GM12878 (cell line): ENCODE measurements around the gene DYRK1B. TPM values are rescaled to one million over a fixed set of nuclear protein-coding genes. Genes with fewer than 3 reads are reported as not detected.

Experiments used
- CHD1 ChIP-seq: IDR thresholded peaks from 2 replicates; pipeline ENCODE4 v1.6.1; 2012; ENCODE audit warnings: low read depth, low read length, improper control_type of control experiment
- LARP7 ChIP-seq: fragments of 450-650 bp; IDR thresholded peaks from 2 replicates; pipeline ENCODE4 v1.6.1; 2017; ENCODE audit warnings: mild to moderate bottlenecking
- MTA2 ChIP-seq: fragments of 450-650 bp; IDR thresholded peaks from 2 replicates; pipeline ENCODE4 v1.6.1; 2016; ENCODE audit warnings: low read depth, mild to moderate bottlenecking, moderate library complexity
- NFYB ChIP-seq: IDR thresholded peaks from 2 replicates; pipeline ENCODE4 v1.6.1; 2011; ENCODE audit warnings: low read depth, mild to moderate bottlenecking, low read length, improper control_type of control experiment, moderate library complexity; ENCODE audit not compliant: insufficient read depth
- PML ChIP-seq: IDR thresholded peaks from 2 replicates; pipeline ENCODE4 v1.6.1; 2012; ENCODE audit warnings: low read length, inconsistent platforms
- RAD21 ChIP-seq: IDR thresholded peaks from 2 replicates; pipeline ENCODE4 v1.6.1; 2011; ENCODE audit warnings: mild to moderate bottlenecking, low read depth, low read length, moderate library complexity; ENCODE audit not compliant: insufficient read depth
- YY1 ChIP-seq: IDR thresholded peaks from 2 replicates; pipeline ENCODE4 v1.6.1; 2011; ENCODE audit warnings: low read depth, mild to moderate bottlenecking, low read length
- microRNA-seq: library from miRNA; unstranded; fragments of <30 nt; microRNA quantifications from one replicate; pipeline ENCODE4, GENCODE V29; 2018
- polyA plus RNA-seq, 11 experiments: library from polyadenylated mRNA; depleted of rRNA in 4 of 11; unstranded in 6 of 11; stranded (reverse) in 5 of 11; fragments of >200 nt; fragmentation: Nextera tagmentation in 4 of 11; fragmentation: Illumina TruSeq in 1 of 11; extraction: Ambion mirVana in 4 of 11; extraction: Trizol in 1 of 11; gene quantifications; 1 replicate in 1 of 11; 2 replicates in 10 of 11; pipeline versions ENCODE4 v1.2.1 to v1.2.3, GENCODE V29; 2011 to 2016; ENCODE audit warnings: inconsistent platforms in 2 of 11, missing spikeins in 2 of 11, low read depth in 1 of 11
- small RNA-seq: library from RNA; depleted of rRNA; stranded (forward); fragments of <200 nt; gene quantifications from one replicate; pipeline ENCODE3, GENCODE V24; 2014
- total RNA-seq, 4 experiments: library from RNA; depleted of rRNA in 3 of 4; stranded (reverse); fragments of >200 nt in 3 of 4; fragmentation: Illumina TruSeq in 1 of 4; extraction: Trizol in 1 of 4; gene quantifications; 2 replicates each; pipeline versions ENCODE4 v1.2.1 to v1.2.3, GENCODE V29; 2013 to 2021

DYRK1B gene
- total and polyA plus RNA-seq, 10 of the 15 experiments (the other 5 are each of a cell fraction or from before 2014, with no cell fraction given), result 0.07 to 10.2 (median 3.4) TPM; not detected in 1

- TF ChIP-seq YY1 (peak; percentile 60; the same call in 1 of the 2 replicates), CHD1 (no peak), LARP7 (no peak), PML (no peak), RAD21 (no peak), NFYB (0 out of 2 replicates have a peak, but pooled peaks have one; percentile 13), MTA2 (no peak)
Measured at GRCh38 chr19:39778763-39779162, 55.2 kb downstream of the DYRK1B start, which contains the start of gene LEUTX (continued).

Small RNAs within 50 kb of the gene (microRNA-seq; reads per million reads assigned to microRNA genes)
- gene MIR6719, result not detected

Small RNAs within 50 kb of the gene (small RNA-seq; reads per million reads assigned to genes)
- not detected for gene MIR6719

Other genes starting within 250 kb of the DYRK1B start
Only the 7 nearest of the 10 such genes appear.
- 6.9 and 9.0 TPM in 2 replicates for gene LGALS14, start 129.7 kb downstream of the DYRK1B start, total RNA-seq (2014; rRNA removed)
- 5.2 and 6.2 TPM in 2 replicates for gene LGALS14, start 129.7 kb downstream of the DYRK1B start, total RNA-seq (2014; rRNA removed; fragmentation: Illumina TruSeq; extraction: Trizol)
- gene LGALS14, start 129.7 kb downstream of the DYRK1B start, total RNA-seq (2021), result 4.9 and 6.6 TPM in 2 replicates
- gene LGALS14, start 129.7 kb downstream of the DYRK1B start, polyA plus RNA-seq (2011; rRNA removed), result 9.3 and 12.2 TPM in 2 replicates
- gene LGALS14, start 129.7 kb downstream of the DYRK1B start, polyA plus RNA-seq (2014; fragmentation: Illumina TruSeq; extraction: Trizol), result 8.1 and 8.5 TPM in 2 replicates
- gene LGALS14, start 129.7 kb downstream of the DYRK1B start, polyA plus RNA-seq (2014; fragmentation: Nextera tagmentation; extraction: Ambion mirVana), result 10 to 100 TPM; 21.0 to 34.6 TPM
- 5.2 and 7.6 TPM in 2 replicates for gene LGALS14, start 129.7 kb downstream of the DYRK1B start, polyA plus RNA-seq (2014; rRNA removed)
- 1 to 10 TPM; 5.1 to 6.2 TPM for gene LGALS14, start 129.7 kb downstream of the DYRK1B start, polyA plus RNA-seq (2016; fragmentation: Nextera tagmentation; extraction: Ambion mirVana)
- gene CLC, start 96.1 kb downstream of the DYRK1B start, total RNA-seq (2014; rRNA removed), result not detected in 2 replicates
- 0.27 TPM in 1 of 2 replicates, not detected in the other for gene CLC, start 96.1 kb downstream of the DYRK1B start, total RNA-seq (2014; rRNA removed; fragmentation: Illumina TruSeq; extraction: Trizol)
- 0.36 TPM in 1 of 2 replicates, not detected in the other for gene CLC, start 96.1 kb downstream of the DYRK1B start, total RNA-seq (2021)
- gene CLC, start 96.1 kb downstream of the DYRK1B start, polyA plus RNA-seq (2011; rRNA removed), result 0.31 TPM in 1 of 2 replicates, not detected in the other
- 0.35 TPM in 1 of 2 replicates, not detected in the other for gene CLC, start 96.1 kb downstream of the DYRK1B start, polyA plus RNA-seq (2014; fragmentation: Illumina TruSeq; extraction: Trizol)
- under 1 TPM; 0.18 to 0.21 TPM for gene CLC, start 96.1 kb downstream of the DYRK1B start, polyA plus RNA-seq (2014; fragmentation: Nextera tagmentation; extraction: Ambion mirVana)
- gene CLC, start 96.1 kb downstream of the DYRK1B start, polyA plus RNA-seq (2014; rRNA removed), result 0.29 TPM in 1 of 2 replicates, not detected in the other
- not detected for gene CLC, start 96.1 kb downstream of the DYRK1B start, polyA plus RNA-seq (2016; fragmentation: Nextera tagmentation; extraction: Ambion mirVana)
- gene LEUTX, start 55.3 kb downstream of the DYRK1B start, total RNA-seq (2014; rRNA removed), result not detected in 2 replicates
- gene LEUTX, start 55.3 kb downstream of the DYRK1B start, total RNA-seq (2014; rRNA removed; fragmentation: Illumina TruSeq; extraction: Trizol), result not detected in 2 replicates
- not detected in 2 replicates for gene LEUTX, start 55.3 kb downstream of the DYRK1B start, total RNA-seq (2021)
- not detected in 2 replicates for gene LEUTX, start 55.3 kb downstream of the DYRK1B start, polyA plus RNA-seq (2011; rRNA removed)
- gene LEUTX, start 55.3 kb downstream of the DYRK1B start, polyA plus RNA-seq (2014; fragmentation: Illumina TruSeq; extraction: Trizol), result 0.46 TPM in 1 of 2 replicates, not detected in the other
- gene LEUTX, start 55.3 kb downstream of the DYRK1B start, polyA plus RNA-seq (2014; fragmentation: Nextera tagmentation; extraction: Ambion mirVana), result under 1 TPM; 0.29 to 0.40 TPM
- gene LEUTX, start 55.3 kb downstream of the DYRK1B start, polyA plus RNA-seq (2014; rRNA removed), result 0.33 and 0.91 TPM in 2 replicates
- under 1 TPM; 0.39 to 0.44 TPM for gene LEUTX, start 55.3 kb downstream of the DYRK1B start, polyA plus RNA-seq (2016; fragmentation: Nextera tagmentation; extraction: Ambion mirVana)
- 323 and 343 TPM in 2 replicates for gene FBL, start 12.2 kb upstream of the DYRK1B start, total RNA-seq (2014; rRNA removed)
- 497 and 501 TPM in 2 replicates for gene FBL, start 12.2 kb upstream of the DYRK1B start, total RNA-seq (2014; rRNA removed; fragmentation: Illumina TruSeq; extraction: Trizol)
- 534 and 544 TPM in 2 replicates for gene FBL, start 12.2 kb upstream of the DYRK1B start, total RNA-seq (2021)
- 442 and 775 TPM in 2 replicates for gene FBL, start 12.2 kb upstream of the DYRK1B start, polyA plus RNA-seq (2011; rRNA removed)
- gene FBL, start 12.2 kb upstream of the DYRK1B start, polyA plus RNA-seq (2014; fragmentation: Illumina TruSeq; extraction: Trizol), result 865 and 1,083 TPM in 2 replicates
- gene FBL, start 12.2 kb upstream of the DYRK1B start, polyA plus RNA-seq (2014; fragmentation: Nextera tagmentation; extraction: Ambion mirVana), result 100 to 1,000 TPM; 156 to 460 TPM
- 568 and 589 TPM in 2 replicates for gene FBL, start 12.2 kb upstream of the DYRK1B start, polyA plus RNA-seq (2014; rRNA removed)
- gene FBL, start 12.2 kb upstream of the DYRK1B start, polyA plus RNA-seq (2016; fragmentation: Nextera tagmentation; extraction: Ambion mirVana), result 100 to 1,000 TPM; 253 to 257 TPM
- 0.38 and 0.56 TPM in 2 replicates for gene FCGBP, start 100.5 kb upstream of the DYRK1B start, total RNA-seq (2014; rRNA removed)
- gene FCGBP, start 100.5 kb upstream of the DYRK1B start, total RNA-seq (2014; rRNA removed; fragmentation: Illumina TruSeq; extraction: Trizol), result 0.41 and 0.45 TPM in 2 replicates
- 2.6 and 3.2 TPM in 2 replicates for gene FCGBP, start 100.5 kb upstream of the DYRK1B start, total RNA-seq (2021)
- gene FCGBP, start 100.5 kb upstream of the DYRK1B start, polyA plus RNA-seq (2011; rRNA removed), result 0.19 and 0.30 TPM in 2 replicates
- 0.19 TPM in 1 of 2 replicates, not detected in the other for gene FCGBP, start 100.5 kb upstream of the DYRK1B start, polyA plus RNA-seq (2014; fragmentation: Illumina TruSeq; extraction: Trizol)
- under 1 TPM in 1 of 2 experiments, not detected in 1; 0.02 TPM for gene FCGBP, start 100.5 kb upstream of the DYRK1B start, polyA plus RNA-seq (2014; fragmentation: Nextera tagmentation; extraction: Ambion mirVana)
- 0.73 and 1.0 TPM in 2 replicates for gene FCGBP, start 100.5 kb upstream of the DYRK1B start, polyA plus RNA-seq (2014; rRNA removed)
- gene FCGBP, start 100.5 kb upstream of the DYRK1B start, polyA plus RNA-seq (2016; fragmentation: Nextera tagmentation; extraction: Ambion mirVana), result under 1 TPM in 1 of 2 experiments, not detected in 1; 0.21 TPM
- gene PSMC4, start 137.0 kb upstream of the DYRK1B start, total RNA-seq (2014; rRNA removed), result 134 and 138 TPM in 2 replicates
- gene PSMC4, start 137.0 kb upstream of the DYRK1B start, total RNA-seq (2014; rRNA removed; fragmentation: Illumina TruSeq; extraction: Trizol), result 97.2 and 103 TPM in 2 replicates
- gene PSMC4, start 137.0 kb upstream of the DYRK1B start, total RNA-seq (2021), result 109 TPM in 2 replicates
- 20.9 and 55.2 TPM in 2 replicates for gene PSMC4, start 137.0 kb upstream of the DYRK1B start, polyA plus RNA-seq (2011; rRNA removed)
- 87.6 and 115 TPM in 2 replicates for gene PSMC4, start 137.0 kb upstream of the DYRK1B start, polyA plus RNA-seq (2014; fragmentation: Illumina TruSeq; extraction: Trizol)
- gene PSMC4, start 137.0 kb upstream of the DYRK1B start, polyA plus RNA-seq (2014; fragmentation: Nextera tagmentation; extraction: Ambion mirVana), result 100 to 1,000 TPM; 203 to 328 TPM
- 84.1 and 99.7 TPM in 2 replicates for gene PSMC4, start 137.0 kb upstream of the DYRK1B start, polyA plus RNA-seq (2014; rRNA removed)
- 100 to 1,000 TPM; 176 to 182 TPM for gene PSMC4, start 137.0 kb upstream of the DYRK1B start, polyA plus RNA-seq (2016; fragmentation: Nextera tagmentation; extraction: Ambion mirVana)
- gene ZNF546, start 162.9 kb upstream of the DYRK1B start, total RNA-seq (2014; rRNA removed), result 4.1 and 6.1 TPM in 2 replicates
- 3.4 and 4.3 TPM in 2 replicates for gene ZNF546, start 162.9 kb upstream of the DYRK1B start, total RNA-seq (2014; rRNA removed; fragmentation: Illumina TruSeq; extraction: Trizol)
- gene ZNF546, start 162.9 kb upstream of the DYRK1B start, total RNA-seq (2021), result 3.2 and 3.3 TPM in 2 replicates
- gene ZNF546, start 162.9 kb upstream of the DYRK1B start, polyA plus RNA-seq (2011; rRNA removed), result 3.4 and 7.0 TPM in 2 replicates
- 2.1 and 3.6 TPM in 2 replicates for gene ZNF546, start 162.9 kb upstream of the DYRK1B start, polyA plus RNA-seq (2014; fragmentation: Illumina TruSeq; extraction: Trizol)
- 1 to 10 TPM in 1 of 2 experiments, under 1 TPM in 1; 0.88 to 1.4 TPM for gene ZNF546, start 162.9 kb upstream of the DYRK1B start, polyA plus RNA-seq (2014; fragmentation: Nextera tagmentation; extraction: Ambion mirVana)
- 1.4 and 2.0 TPM in 2 replicates for gene ZNF546, start 162.9 kb upstream of the DYRK1B start, polyA plus RNA-seq (2014; rRNA removed)
- gene ZNF546, start 162.9 kb upstream of the DYRK1B start, polyA plus RNA-seq (2016; fragmentation: Nextera tagmentation; extraction: Ambion mirVana), result 1 to 10 TPM; 1.6 to 2.7 TPM